IPS-NIHi7 (cell line): ENCODE results near the gene PRPS1.
A peak's percentile ranks its signal among the peaks of the same experiment; 100 is the strongest.
"Not testable (repeated sequence)": the region's sequence is repeated elsewhere in the genome, so short reads cannot be mapped to it uniquely, and the experiment has no call there.

ENCODE experiments used
- DNase-seq: peaks from one replicate; pipeline ENCODE4 v3.0.0; 2012; ENCODE audit warnings: mixed read lengths; ENCODE audit errors: extremely low spot score

PRPS1 gene

GRCh38 chrX:107674480-107675364 lies 46.4 kb downstream of the PRPS1 start:
- DNase-seq = no peak

- DNase-seq = no peak
Observed at GRCh38 chrX:107675365-107675654, 47.0 kb downstream of the PRPS1 start.

DNA sequence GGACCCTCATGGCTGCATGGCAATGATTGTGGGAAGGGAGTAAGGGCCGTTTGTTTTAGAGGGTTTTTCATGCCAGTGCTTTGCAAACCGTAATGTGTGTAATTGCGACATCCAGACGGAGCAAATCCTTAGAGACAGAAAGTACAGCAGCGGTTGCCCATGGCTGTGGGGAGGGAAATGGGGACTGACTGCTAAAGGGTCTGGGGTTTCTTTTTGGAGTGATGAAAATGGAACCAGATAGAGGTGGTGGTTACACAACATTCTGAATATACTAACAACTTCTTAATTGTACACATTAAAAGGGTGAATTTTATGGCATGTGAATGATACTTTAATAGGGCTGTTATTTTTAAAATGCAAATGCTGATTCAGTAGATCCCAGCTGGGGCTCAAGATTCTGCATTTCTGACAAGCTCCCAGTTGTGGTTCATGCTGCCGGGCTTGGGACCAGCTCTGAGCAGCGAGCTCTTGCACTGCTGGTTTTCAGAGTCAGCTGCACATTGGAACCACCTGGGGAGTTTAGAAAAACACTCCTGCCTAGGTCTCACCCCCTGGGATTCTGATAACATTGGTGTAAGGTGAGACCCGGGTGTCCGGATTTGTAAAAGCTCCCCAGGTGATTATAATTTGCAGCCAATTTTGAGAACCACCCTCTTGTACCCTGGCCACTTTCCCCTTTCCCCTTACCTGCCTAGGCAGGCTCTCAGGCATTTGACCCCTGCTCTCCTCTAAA lies 47.7 kb downstream of the PRPS1 start:
- no peak for DNase-seq

- no peak for DNase-seq
Observed at GRCh38 chrX:107676559-107677378, 48.5 kb downstream of the PRPS1 start.

DNA sequence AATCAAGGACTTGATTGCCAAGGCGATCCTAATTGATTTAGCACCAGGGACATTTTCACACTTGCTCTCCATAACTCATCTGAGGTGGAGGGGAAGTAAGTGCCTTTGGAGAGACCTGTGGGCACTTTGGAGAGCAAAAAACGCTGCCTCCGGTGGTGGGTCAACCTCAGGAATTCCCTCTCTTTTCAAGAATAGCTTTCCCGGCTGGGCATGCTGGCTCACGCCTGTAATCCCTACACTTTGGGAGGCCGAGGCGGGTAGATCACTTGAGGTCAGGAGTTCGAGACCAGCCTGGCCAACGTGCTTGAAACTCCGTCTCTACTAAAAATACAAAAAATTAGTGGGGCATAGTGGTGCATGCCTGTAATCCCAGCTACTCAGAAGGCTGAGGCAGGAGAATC lies 49.2 kb downstream of the PRPS1 start:
- no peak for DNase-seq

- DNase-seq = no peak
Observed at GRCh38 chrX:107677909-107678308, 49.6 kb downstream of the PRPS1 start.

- no peak for DNase-seq
Observed at GRCh38 chrX:107678957-107679740, 50.8 kb downstream of the PRPS1 start.

DNA sequence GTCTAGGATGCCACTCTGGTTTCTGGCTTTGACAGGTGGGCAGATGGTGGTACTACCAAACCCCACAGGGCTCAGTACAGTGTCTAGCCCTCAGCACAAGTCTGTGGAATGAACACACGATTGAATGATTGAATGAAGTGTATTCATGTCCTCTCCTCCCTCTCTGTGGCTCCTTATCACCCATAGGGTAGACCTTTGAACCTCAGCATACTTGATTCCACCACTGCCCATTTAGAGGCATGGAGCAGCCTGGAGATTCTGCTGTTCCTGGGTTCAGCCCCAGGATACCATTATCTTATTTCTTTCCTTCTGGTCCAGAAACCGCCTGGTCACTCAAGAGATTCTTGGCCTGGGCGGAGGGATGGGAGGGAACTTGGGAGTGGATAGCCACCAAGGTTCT lies 53.9 kb downstream of the PRPS1 start:
- no peak for DNase-seq

- DNase-seq = no peak
Observed at GRCh38 chrX:107683124-107683895, 55.0 kb downstream of the PRPS1 start.

DNA sequence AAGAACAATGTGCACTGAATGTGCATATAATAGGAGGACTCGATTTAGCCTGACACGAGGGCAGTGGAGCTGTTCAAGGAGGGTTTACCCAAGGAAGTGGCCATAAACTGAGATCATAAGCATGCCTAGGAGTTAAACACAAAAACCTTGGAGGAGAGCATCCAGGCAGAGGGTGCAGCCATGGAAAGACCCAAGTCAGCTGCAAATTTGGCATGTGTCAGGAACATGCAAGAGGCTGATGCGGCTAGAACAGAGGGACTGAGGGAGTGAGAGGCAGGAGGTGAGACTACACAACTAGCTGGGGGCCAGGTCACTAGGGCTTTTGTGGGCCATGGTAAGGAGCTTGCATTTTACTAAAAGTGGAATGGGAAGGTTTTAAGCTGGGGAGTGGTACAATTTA lies 55.6 kb downstream of the PRPS1 start:
- DNase-seq = no peak

DNA sequence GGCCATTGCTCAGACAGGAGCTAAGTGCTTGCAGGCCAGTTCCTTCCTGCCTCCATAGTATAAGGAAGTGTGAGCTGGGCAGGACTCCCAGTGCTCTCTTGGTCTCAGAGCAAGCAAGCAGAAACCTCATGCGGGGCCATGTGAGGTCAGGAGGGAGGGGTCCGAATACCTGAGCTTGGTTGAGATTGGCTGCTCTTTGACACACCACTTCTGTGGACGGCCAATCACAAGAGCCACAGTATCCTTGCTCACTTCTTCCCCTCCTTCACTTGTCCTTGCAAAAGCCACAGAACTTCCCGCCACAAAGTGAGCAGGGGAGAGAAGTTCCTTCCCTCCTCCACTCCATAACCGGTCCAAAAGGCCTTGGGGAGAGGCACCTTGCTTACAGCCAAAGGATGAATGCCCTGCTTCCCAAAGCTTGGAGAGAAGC lies 56.7 kb downstream of the PRPS1 start:
- peak; percentile 67 for DNase-seq

DNA sequence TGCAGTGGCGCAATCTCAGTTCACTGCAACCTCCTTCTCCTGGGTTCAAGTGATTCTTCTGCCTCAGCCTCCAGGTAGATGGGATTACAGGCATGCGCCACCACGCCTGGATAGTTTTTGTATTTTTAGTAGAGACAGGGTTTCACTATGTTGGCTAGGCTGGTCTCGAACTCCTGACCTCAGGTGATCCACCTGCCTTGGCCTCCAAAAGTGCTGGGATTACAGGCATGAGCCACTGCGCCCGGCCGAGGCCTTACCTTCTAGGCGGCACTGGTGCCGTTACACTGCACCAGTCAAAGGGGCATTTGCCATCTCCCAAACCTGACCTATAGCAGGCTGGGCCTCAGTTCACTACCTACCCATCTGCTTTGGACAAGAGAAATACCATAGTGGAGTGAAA lies 57.3 kb downstream of the PRPS1 start:
- not testable (repeated sequence) for DNase-seq

- no peak for DNase-seq
Observed at GRCh38 chrX:107686026-107686425, 57.7 kb downstream of the PRPS1 start.

DNA sequence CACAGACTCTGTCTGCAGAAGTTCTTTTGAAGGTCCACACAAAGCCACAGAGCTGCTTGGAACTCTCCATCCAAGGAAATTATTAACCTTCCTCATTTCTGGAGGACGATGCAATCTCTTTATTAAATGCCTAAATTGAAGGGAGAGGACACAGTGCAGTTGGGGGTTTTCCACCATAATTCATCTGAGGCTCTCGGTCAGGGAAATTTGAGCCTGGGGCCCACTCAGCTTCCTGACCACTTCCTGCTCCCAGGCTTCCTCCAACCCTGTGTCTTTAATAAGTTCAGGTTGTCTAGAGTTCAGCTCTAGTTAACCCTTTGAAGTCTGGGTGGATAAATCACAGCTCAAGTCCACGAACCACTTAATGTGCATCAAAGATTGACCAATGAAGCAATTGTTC lies 58.5 kb downstream of the PRPS1 start:
- no peak for DNase-seq

- DNase-seq = no peak
Observed at GRCh38 chrX:107687445-107687844, 59.1 kb downstream of the PRPS1 start.

DNA sequence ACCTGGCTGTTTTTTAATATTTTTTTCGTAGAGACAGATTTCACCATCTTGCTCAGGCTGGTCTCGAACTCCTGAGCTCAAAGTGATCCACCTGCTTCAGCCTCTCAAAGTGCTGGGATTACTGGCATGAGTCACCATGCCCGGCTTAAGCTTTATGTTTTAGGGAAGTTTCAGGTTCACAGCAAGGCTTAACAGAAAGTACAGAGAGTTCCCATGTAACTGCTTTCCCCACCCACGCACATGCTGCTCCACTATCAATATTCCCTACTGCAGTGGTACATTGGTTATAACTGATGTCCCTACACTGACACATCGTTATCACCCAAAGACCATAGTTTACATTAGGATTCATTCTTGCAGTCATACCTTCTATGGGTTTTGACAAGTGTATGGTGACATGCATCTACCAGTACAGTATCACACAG lies 62.7 kb downstream of the PRPS1 start:
- DNase-seq = no peak

- no peak for DNase-seq
Observed at GRCh38 chrX:107699616-107700015, 71.3 kb downstream of the PRPS1 start.

DNA sequence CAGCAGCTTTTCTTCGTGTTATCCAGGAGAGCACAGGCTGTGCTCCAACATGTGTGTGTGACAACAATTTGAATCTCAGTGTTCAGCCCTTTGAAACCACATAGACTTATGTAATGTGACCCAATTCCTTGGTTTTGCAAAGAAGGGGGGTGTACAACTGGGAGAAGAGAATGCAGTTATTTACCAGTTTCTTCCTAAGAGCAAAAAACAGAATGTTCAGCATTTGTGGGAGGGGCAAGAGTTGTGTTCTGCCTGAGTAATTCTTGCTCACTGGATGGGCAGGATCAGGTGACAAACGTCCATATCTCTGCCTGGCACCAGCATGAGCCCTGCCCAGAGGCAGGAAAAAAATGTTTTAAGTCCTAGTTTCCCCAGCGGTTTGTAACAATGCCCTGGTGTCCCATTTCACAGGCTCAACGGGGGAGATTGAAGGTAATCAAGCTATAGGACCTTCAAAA lies 72.0 kb downstream of the PRPS1 start:
- no peak for DNase-seq
